ENCODE measurements around the gene TEX26. TPM values are rescaled to one million over a fixed set of nuclear protein-coding genes. Genes with fewer than 3 reads are reported as not detected.

Gene TEX26
- polyA plus RNA-seq, 1 of the 3 experiments (the other 2 are of a cell fraction), result not detected

GRCh38 chr13:30910676-30911075 is 21.8 kb upstream of the TEX26 start:
- Histone ChIP-seq H3K4me3 (ENCODE audit: low read depth in 2 of 2, low read length in 1 of 2) (no peak overlapping the region), H3K36me3 (replicated peaks in 1 of 2; ENCODE audit: control insufficient read depth in 1 of 2, insufficient read depth in 2 of 2, low read length in 1 of 2) (no peaks in the 10 kb centered on the region), H2AFZ (ENCODE audit: low read depth) (no peak overlapping the region), H3K4me2 (no peak overlapping the region), H3K9ac (no peak overlapping the region), H4K20me1 (ENCODE audit: insufficient read depth) (no peaks in the 10 kb centered on the region), H3K79me2 (ENCODE audit: insufficient read depth) (no peaks in the 10 kb centered on the region), H3K4me1 (ENCODE audit: control insufficient read depth in 1 of 2, insufficient read depth in 2 of 2, low read depth in 1 of 2, low read length in 1 of 2) (peaks cover 22 to 34% of the 10 kb centered on the region in 2 experiments; a peak in 3 of 4 replicates), H3K27ac (ENCODE audit: low read depth in 2 of 2, low read length in 1 of 2) (no peak overlapping the region), H3K9me2 (no peaks in the 10 kb centered on the region), H3K27me3 (ENCODE audit: insufficient read depth) (no peaks in the 10 kb centered on the region), H3F3A (replicated peaks; ENCODE audit: insufficient read depth) (no peaks in the 10 kb centered on the region), H3K9me3 (no peaks in the 10 kb centered on the region)
- TF ChIP-seq RCOR1 (IDR thresholded peaks at IDR 0.05; ENCODE audit: low read length), result no peak
- no peak for TF ChIP-seq MAX (IDR thresholded peaks at IDR 0.05; ENCODE audit: low read depth)
- TF ChIP-seq ZBTB33 (IDR thresholded peaks at IDR 0.05; ENCODE audit: borderline replicate concordance, low read depth), result no peak
- no peak for TF ChIP-seq USF2 (IDR thresholded peaks at IDR 0.05; ENCODE audit: borderline replicate concordance, low read depth, low read length)
- no peak for TF ChIP-seq JUND (IDR thresholded peaks at IDR 0.05)
- TF ChIP-seq RXRA (IDR thresholded peaks at IDR 0.05; ENCODE audit: borderline replicate concordance, low read depth), result no peak
- no peak for TF ChIP-seq SIN3A (IDR thresholded peaks at IDR 0.05; ENCODE audit: borderline replicate concordance, low read depth, low read length)
- TF ChIP-seq YY1 (IDR thresholded peaks at IDR 0.05; ENCODE audit: low read depth), result no peak
- TF ChIP-seq RFX5 (IDR thresholded peaks at IDR 0.05; ENCODE audit: low read length), result no peak
- no peak for TF ChIP-seq FOXJ3 (CRISPR knock-in tag; IDR thresholded peaks at IDR 0.05)
- TF ChIP-seq IRF3 (IDR thresholded peaks at IDR 0.05; ENCODE audit: low read depth, low read length), result no peak
- TF ChIP-seq SMC3 (IDR thresholded peaks at IDR 0.05; ENCODE audit: low read depth, low read length), result no peak
- TF ChIP-seq USF1 (IDR thresholded peaks at IDR 0.05; ENCODE audit: borderline replicate concordance, low read depth), result no peak
- TF ChIP-seq PBX3 (IDR thresholded peaks at IDR 0.05), result no peak
- TF ChIP-seq RAD21 (IDR thresholded peaks at IDR 0.05; ENCODE audit: low read length), result no peak
- TF ChIP-seq TCF12 (IDR thresholded peaks at IDR 0.05), result no peak
- no peak for TF ChIP-seq POLR2AphosphoS5 (IDR thresholded peaks at IDR 0.05; ENCODE audit: low read depth, low read length)
- TF ChIP-seq GATA2 (CRISPR knock-in tag; IDR thresholded peaks at IDR 0.05), result no peak
- TF ChIP-seq TEAD4 (IDR thresholded peaks at IDR 0.05; ENCODE audit: borderline replicate concordance, insufficient read depth), result no peak
- WGBS (ENCODE audit: low lambda C conversion rate), result 97% methylated on average over 3 of the region's 3 CpGs
- ChIA-PET CTCF (interaction anchor here (1.1 kb wide), 1 partner anchor 17 kb away, joined by 3 read pairs; no protein-coding TSS in a partner anchor), POLR2A (no interaction called here)
- no peak for DNase-seq

Measured in SK-N-SH (cell line).